GM06990 (cell line): ENCODE measurements around the gene SYK.

Experiments
- DNase-seq: peaks from one replicate; pipeline ENCODE4 v3.0.0-alpha.2; 2011; ENCODE audit not compliant: insufficient read length; ENCODE audit errors: extremely low read depth
- H3K27me3 ChIP-seq: replicated peaks from 2 replicates; pipeline ENCODE4 v1.6.0; 2011; ENCODE audit warnings: low read length; ENCODE audit not compliant: control insufficient read depth, insufficient read depth
- H3K36me3 ChIP-seq: 2 replicates; pipeline ENCODE4 v1.5.1; 2011; ENCODE audit warnings: low read length; ENCODE audit not compliant: control insufficient read depth, insufficient read depth
- H3K4me3 ChIP-seq: replicated peaks from 2 replicates; pipeline ENCODE4 v1.5.1; 2011; ENCODE audit warnings: low read depth, mild to moderate bottlenecking, control low read depth, low read length
- CTCF ChIP-seq: IDR thresholded peaks from 2 replicates; pipeline ENCODE4 v1.5.1; 2011; ENCODE audit warnings: low read length, control low read depth, mild to moderate bottlenecking, inconsistent platforms; ENCODE audit not compliant: insufficient read depth, poor library complexity, severe bottlenecking

SYK gene

DNA sequence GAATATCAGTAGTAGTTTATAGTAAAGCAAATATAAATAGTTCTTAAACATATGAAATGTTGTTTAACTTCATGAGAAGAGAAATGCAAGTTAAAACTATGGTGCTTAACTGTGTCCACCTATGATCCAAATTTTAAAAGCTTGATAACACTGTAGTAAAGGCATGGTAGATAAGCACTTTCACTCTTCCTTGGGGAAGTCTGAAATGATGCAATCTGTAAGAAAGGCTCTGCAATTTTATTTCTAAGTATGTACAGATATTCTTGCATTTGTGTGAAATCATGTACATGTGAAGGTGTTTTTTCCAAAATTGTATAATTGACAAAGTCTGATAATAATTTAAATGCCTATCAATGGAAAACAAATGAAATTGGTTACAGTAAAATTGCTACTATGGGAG lies 66.9 kb downstream of the SYK start:
- no peaks in the 10 kb centered on the region for H3K27me3 ChIP-seq
- no peak for TF ChIP-seq CTCF
- peaks cover 6% of the 10 kb centered on the region for H3K36me3 ChIP-seq
- no peak for DNase-seq
- no peak overlapping the region for H3K4me3 ChIP-seq

DNA sequence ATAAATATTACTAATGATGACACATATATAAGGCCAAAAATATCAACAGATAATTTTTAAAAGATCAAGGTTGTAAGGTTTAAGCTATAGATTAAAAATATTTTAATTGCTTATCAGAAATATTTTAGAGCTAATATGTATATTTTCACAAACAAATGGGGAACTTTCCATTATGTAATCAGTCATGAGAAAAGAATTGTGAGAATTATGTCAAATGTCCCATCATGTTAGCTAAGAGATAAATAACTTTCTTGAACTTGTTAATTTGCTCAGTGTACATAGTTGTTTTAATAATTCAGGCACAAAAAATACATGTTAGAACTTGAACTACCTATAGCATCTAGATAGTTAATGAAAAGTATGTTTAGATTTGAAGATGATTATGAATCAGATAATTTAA lies 67.7 kb downstream of the SYK start:
- Histone ChIP-seq H3K27me3 (no peaks in the 10 kb centered on the region), H3K4me3 (no peak overlapping the region), H3K36me3 (peaks cover 8% of the 10 kb centered on the region)
- TF ChIP-seq CTCF, result no peak
- no peak for DNase-seq

DNA sequence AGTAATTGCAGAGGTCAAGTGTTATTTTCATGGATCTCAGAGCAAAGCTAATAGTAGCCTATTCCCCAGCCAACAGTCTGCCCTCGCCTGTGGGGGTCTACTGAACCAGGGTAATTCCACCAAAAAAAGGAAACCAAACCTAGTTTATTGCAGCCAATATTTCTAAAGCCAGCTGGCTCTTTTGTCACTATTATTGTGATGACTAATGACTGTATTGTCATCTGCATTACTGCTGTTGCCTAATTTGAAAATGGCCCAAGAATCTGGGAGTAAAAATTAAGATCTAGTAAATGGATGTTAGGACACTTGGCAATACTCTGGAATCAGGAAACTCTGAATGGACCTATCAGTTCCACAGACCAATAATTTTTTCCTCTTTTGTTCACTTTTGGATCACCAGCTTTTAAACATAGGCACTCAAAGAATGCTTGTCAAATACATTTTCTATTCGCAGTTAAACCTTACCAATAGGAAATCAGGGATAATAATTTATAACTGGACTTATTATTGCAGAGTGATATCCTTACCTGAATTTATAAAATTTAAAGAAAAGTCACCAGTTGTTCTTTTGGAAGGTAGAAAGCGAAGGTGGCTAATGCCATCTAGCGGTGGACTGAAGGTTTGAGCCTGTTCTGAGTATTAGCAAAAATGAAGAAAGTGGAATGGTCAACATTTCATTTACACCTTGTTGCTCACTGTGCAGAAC lies 69.2 kb downstream of the SYK start:
- Histone ChIP-seq H3K36me3 (peaks cover 6% of the 10 kb centered on the region), H3K27me3 (no peaks in the 10 kb centered on the region), H3K4me3 (no peak overlapping the region)
- TF ChIP-seq CTCF, result peak; percentile 83
- no peak for DNase-seq

GRCh38 chr9:90871327-90871935 lies 69.8 kb downstream of the SYK start:
- no peak for TF ChIP-seq CTCF
- Histone ChIP-seq H3K4me3 (no peak overlapping the region), H3K27me3 (no peaks in the 10 kb centered on the region), H3K36me3 (peaks cover 6% of the 10 kb centered on the region)
- DNase-seq, result no peak

DNA sequence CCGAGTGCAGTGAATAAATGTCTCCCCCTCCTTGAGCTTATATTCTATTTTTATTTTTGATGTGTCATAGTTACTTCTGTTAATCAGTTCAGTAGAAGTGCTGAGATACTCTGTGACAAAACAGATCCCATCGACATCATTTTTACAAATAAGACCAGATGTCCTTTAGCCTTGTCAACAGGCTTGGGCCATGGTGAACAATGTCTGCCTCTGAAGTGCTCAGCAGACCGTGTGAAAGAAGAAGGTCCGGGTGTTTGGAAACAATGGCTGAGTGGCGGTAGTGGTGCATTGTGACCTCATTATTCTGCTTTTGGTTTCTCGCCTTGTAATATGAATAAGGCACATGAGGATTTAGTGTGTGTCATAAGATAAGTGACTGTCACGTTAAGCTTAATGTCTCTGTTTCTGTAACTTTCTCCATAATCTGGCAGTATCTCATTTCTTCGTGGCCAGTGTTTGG lies 71.2 kb downstream of the SYK start:
- DNase-seq, result no peak
- Histone ChIP-seq H3K36me3 (peaks cover 4% of the 10 kb centered on the region), H3K4me3 (no peak overlapping the region), H3K27me3 (no peaks in the 10 kb centered on the region)
- TF ChIP-seq CTCF, result no peak
